HFF-Myc (cell line): ENCODE data around the gene IGSF9.

Source experiments
- DNase-seq: peaks from one replicate; pipeline ENCODE4 v3.0.0-alpha.2; 2011; ENCODE audit warnings: low read depth; ENCODE audit errors: extremely low read depth
- H3K4me3 ChIP-seq: replicated peaks from 2 replicates; pipeline ENCODE4 v1.5.1; 2011; ENCODE audit warnings: low read depth, mild to moderate bottlenecking, control low read depth, low read length
- TF ChIP-seq, protein P1 (sequence below): IDR thresholded peaks from 2 replicates; pipeline ENCODE4 v1.5.1; 2012; ENCODE audit warnings: mild to moderate bottlenecking, low read depth, low read length, control low read depth; ENCODE audit errors: missing control alignments

The IGSF9 gene

DNA sequence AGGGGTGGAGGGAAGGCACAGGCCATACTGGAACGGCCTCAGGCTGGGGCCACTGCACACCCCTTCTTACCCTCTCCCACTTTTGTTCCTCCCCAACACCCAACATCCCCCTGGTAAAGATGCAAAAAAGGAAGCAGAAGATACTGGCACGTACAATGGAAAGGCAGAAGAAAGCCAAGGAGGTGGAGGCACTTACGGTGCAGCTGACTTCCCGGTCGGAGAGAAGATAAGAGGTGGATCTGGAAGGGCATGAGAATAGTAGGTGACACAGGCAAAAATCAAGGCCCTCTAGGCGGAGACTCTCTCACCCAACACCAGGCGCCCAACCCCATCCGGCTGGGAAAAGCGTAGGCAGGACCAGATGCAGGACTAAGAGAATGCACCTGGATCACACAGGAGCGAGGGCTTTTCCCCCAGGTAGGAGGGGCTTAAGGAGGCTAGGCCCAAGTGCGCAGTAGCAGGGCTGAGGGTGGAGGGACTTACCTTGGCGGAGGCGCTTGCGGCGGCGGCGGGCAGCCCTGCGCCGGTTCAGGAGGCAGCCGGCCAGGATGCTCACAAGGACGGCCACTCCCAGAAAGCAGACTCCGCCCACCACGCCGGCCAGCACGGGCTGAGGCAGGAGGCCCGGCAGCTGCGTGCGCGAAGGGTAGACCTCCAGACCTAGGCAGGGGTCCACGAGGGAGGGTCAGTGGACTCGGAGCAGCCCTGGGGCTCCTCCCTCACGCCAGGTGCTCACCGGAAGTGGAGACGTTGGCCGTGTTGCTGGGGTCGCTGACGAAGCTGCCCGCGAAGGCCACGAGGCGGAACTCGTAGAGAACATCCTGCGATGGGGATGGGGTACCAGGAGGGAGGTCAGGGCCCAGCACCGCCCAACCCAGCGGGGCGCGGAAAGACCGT is 16.0 kb downstream of the IGSF9 start:
- no peak for DNase-seq
- TF ChIP-seq, protein P1, sequence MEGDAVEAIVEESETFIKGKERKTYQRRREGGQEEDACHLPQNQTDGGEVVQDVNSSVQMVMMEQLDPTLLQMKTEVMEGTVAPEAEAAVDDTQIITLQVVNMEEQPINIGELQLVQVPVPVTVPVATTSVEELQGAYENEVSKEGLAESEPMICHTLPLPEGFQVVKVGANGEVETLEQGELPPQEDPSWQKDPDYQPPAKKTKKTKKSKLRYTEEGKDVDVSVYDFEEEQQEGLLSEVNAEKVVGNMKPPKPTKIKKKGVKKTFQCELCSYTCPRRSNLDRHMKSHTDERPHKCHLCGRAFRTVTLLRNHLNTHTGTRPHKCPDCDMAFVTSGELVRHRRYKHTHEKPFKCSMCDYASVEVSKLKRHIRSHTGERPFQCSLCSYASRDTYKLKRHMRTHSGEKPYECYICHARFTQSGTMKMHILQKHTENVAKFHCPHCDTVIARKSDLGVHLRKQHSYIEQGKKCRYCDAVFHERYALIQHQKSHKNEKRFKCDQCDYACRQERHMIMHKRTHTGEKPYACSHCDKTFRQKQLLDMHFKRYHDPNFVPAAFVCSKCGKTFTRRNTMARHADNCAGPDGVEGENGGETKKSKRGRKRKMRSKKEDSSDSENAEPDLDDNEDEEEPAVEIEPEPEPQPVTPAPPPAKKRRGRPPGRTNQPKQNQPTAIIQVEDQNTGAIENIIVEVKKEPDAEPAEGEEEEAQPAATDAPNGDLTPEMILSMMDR: no peak
- H3K4me3 ChIP-seq: no peak overlapping the region

DNA sequence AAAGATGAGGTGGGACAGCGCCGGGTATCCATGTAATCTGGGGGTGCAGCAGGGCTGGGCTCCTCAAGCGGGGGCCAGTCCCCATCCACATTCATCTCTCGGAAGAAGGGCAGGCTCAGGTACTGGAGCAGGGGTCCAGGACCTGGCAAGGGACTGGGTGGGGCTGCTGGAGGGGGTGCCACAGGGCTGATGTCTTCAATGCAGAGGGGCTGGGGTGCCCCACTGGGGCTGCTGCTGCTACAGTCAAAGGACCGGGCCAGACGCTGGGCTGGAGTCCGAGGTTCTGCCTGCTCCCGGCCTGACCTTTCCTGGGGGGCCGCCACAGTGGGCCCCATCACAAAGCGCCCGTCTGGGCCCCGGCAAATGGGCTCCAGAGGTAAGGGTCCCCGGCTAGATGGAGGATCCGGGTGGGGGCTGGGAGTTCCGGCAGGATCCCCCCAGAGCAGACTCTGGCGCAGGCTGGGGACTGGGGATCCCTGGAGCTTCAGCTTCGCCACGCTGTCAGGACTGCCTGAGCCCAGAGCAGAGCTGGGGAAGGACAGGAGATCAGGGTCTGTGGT is 16.8 kb downstream of the IGSF9 start:
- DNase-seq: no peak
- H3K4me3 ChIP-seq: no peak overlapping the region
- TF ChIP-seq, protein P1: no peak

GRCh38 chr1:159927849-159928431 is 17.5 kb downstream of the IGSF9 start:
- TF ChIP-seq, protein P1: peak; percentile 4
- no peak overlapping the region for H3K4me3 ChIP-seq
- no peak for DNase-seq

DNA sequence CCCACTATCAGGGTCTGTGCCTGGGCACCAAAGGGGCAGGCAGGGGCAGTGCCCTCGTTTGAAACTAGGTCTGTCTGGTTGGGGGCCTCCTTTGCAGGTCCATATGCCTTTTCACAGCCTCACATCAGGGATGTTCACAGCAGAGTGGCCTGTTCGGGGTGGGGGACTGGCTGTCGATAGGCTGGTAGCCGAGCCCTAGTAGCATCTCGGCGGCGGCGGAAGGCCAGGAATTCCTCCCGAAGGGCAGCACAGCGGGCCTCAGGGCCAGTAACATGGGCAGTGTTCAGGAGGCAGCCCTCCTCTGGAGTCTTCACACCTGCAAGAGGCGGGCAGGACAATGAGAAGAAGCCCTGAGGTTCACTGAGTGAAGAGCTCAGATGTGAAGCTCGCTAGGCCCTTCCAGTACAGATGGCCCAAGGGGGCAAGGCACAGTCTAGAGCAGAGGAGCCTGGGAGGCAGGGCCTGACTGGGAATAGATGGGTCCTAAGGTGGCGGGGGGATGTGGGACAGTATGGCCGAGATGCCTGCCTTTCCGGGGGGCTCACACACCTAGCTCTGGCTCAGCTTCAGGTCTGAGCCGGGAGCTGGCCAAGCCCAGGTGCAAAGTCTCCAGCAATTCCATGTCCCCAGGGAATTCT is 18.1 kb downstream of the IGSF9 start:
- DNase-seq: no peak
- no peak overlapping the region for H3K4me3 ChIP-seq
- TF ChIP-seq, protein P1: no peak

DNA sequence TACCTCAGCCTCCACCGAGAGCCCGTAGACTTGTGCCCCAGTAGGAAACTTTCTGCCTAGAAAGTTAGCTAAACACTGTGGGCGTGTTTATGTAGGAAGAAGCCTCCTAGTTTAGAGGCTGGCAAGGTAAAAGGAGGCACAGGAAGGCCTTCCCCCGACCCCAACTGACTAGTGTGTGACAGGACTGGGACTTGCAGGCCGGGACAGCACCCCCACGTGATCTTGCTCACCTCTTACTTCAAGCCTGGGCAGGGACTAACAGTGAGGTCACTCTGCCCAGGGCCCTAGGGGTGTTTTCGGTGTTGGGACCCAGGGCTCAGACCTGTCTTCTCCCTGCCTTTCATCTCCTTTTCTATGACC is 19.7 kb downstream of the IGSF9 start:
- DNase-seq: no peak
- TF ChIP-seq, protein P1: no peak
- peak overlapping the region; percentile 81 for H3K4me3 ChIP-seq

DNA sequence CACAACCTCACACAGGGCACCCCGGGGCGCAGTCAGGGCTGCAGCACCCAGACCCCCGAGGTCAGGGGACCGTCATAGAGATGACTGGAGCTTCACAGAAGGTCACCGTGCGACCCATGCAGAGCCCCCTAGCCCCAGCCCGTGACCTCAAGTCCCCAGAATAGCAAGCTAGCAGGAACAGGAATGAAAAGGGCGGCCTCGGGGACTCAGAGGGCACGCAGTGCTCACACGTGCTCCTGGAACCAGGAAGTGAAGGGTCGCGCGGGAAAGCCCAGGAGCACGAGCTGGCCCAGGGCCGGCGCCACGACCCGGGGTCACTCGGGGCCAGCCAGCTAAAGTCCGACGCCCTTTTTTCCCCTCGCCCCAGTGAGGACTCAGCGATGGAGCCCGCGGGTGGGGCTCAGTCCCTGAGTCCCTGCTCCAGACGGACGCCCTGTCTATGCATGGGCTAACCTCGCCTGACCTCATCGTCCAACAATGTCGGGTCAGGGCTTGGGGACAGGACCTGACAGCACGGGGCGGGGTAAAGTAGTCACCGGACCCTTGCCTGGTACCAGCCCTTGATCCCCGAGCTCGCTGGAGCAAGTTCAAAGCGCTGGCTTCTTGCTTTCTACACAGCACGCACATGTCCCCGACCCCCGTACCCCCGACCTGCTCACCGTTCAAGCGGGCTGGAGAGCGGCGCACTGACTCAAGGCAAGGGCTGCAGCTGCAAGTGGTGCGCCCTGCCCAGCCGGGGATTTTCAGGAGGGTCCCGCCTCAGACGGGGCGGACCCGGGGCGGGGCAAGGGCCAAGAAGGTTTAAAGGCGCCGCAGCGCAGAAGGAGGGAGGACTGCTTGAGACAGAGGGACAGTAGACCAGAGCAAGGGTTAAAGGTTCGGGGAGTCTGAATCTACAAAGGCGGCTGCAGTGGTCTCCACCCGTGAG is 20.4 kb downstream of the IGSF9 start, which contains the start of gene TAGLN2:
Gene TAGLN2, minus strand, starts transcription at position 717 of the 928 bp plus-strand sequence. CDS start 4,998 bp downstream, outside the sequence.
- TF ChIP-seq, protein P1: no peak
- H3K4me3 ChIP-seq: peak within 1 kb of the TSS; percentile 81
- DNase-seq: peak; percentile 53
